Measurements from ENCODE around the gene ATP11B. TPM values are rescaled to one million over a fixed set of nuclear protein-coding genes. Genes with fewer than 3 reads are reported as not detected.

The ATP11B gene
- total and polyA plus RNA-seq, 2 experiments from 2014 or later = 5.8 to 24.7 TPM

- DNase-seq (ENCODE audit: low spot score) = no peak
- Mint-ChIP-seq H3K9me3 (no peaks in the 10 kb centered on the region), H3K4me1 (no peaks in the 10 kb centered on the region), H3K4me3 (no peak overlapping the region), H3K27ac (no peak overlapping the region), H3K36me3 (ENCODE audit: low read depth) (peaks cover 10% of the 10 kb centered on the region), H3K27me3 (ENCODE audit: insufficient read depth, low read depth, poor library complexity) (peaks cover 2% of the 10 kb centered on the region)
- Histone ChIP-seq H3F3A (replicated peaks; ENCODE audit: low read depth) (no peaks in the 10 kb centered on the region), H3K9me2 (ENCODE audit: insufficient read depth) (no peaks in the 10 kb centered on the region), H2AFZ (no peak overlapping the region), H3K27me3 (ENCODE audit: insufficient read depth) (no peaks in the 10 kb centered on the region), H3K4me2 (no peak overlapping the region), H3K4me3 (no peak overlapping the region), H3K79me2 (replicated peaks; ENCODE audit: insufficient read depth) (no peaks in the 10 kb centered on the region), H3K27ac (ENCODE audit: low read depth) (no peak overlapping the region), H3K4me1 (ENCODE audit: insufficient read depth) (no peaks in the 10 kb centered on the region), H3K36me3 (ENCODE audit: insufficient read depth) (no peaks in the 10 kb centered on the region), H4K20me1 (replicated peaks; ENCODE audit: insufficient read depth) (no peaks in the 10 kb centered on the region)
- ATAC-seq = no peak
- no peak for TF ChIP-seq EZH2 (IDR thresholded peaks at IDR 0.05; ENCODE audit: low read depth, unreplicated experiment)
- no peak for TF ChIP-seq NANOG (IDR thresholded peaks at IDR 0.05; ENCODE audit: borderline replicate concordance)
- TF ChIP-seq ZNF462 (CRISPR knock-in tag; IDR thresholded peaks at IDR 0.05) = no peak
- no peak for TF ChIP-seq REST (IDR thresholded peaks at IDR 0.05; ENCODE audit: unreplicated experiment)
- no peak for TF ChIP-seq CREB1 (CRISPR knock-in tag; IDR thresholded peaks at IDR 0.05; ENCODE audit: low read depth)
Observed at GRCh38 chr3:182843478-182843877, 50.2 kb downstream of the ATP11B start.
